ENCODE measurements around the gene LGALS7B.
A peak's percentile ranks its signal among the peaks of the same experiment; 100 is the strongest.

Gene LGALS7B

GRCh38 chr19:38834104-38834490 is 45.1 kb downstream of the LGALS7B start:
- H3K27me3 ChIP-seq (ENCODE audit: control insufficient read depth in 5 of 5, insufficient read depth in 4 of 5, low read length in 5 of 5) = no peaks in the 10 kb centered on the region
- H3K4me3 ChIP-seq (ENCODE audit: low read depth in 1 of 5, low read length in 5 of 5) = no peak overlapping the region
- peaks cover under 1 to 50% (median 38%) of the 10 kb centered on the region in 5 donors for H3K36me3 ChIP-seq (ENCODE audit: control insufficient read depth in 5 of 5, insufficient read depth in 5 of 5, low read length in 5 of 5)
- no peak overlapping the region for H3K27ac ChIP-seq (ENCODE audit: low read depth, low read length)
- H3K9me3 ChIP-seq (ENCODE audit: control insufficient read depth in 5 of 5, low read length in 5 of 5) = no peaks in the 10 kb centered on the region
- no peak overlapping the region for H3K9ac ChIP-seq (ENCODE audit: low read length in 5 of 5)
- peaks cover 5 to 30% (median 27%) of the 10 kb centered on the region in 5 donors for H3K4me1 ChIP-seq (ENCODE audit: control insufficient read depth in 5 of 5, insufficient read depth in 5 of 5, low read length in 5 of 5)

- Histone ChIP-seq H3K27ac (ENCODE audit: low read depth, low read length) (no peak overlapping the region), H3K4me1 (ENCODE audit: control insufficient read depth in 5 of 5, insufficient read depth in 5 of 5, low read length in 5 of 5) (peaks cover 5 to 29% (median 26%) of the 10 kb centered on the region in 5 donors), H3K9me3 (ENCODE audit: control insufficient read depth in 5 of 5, low read length in 5 of 5) (no peaks in the 10 kb centered on the region), H3K27me3 (ENCODE audit: control insufficient read depth in 5 of 5, insufficient read depth in 4 of 5, low read length in 5 of 5) (no peaks in the 10 kb centered on the region), H3K36me3 (ENCODE audit: control insufficient read depth in 5 of 5, insufficient read depth in 5 of 5, low read length in 5 of 5) (peaks cover 2 to 52% (median 43%) of the 10 kb centered on the region in 5 donors), H3K4me3 (ENCODE audit: low read depth in 1 of 5, low read length in 5 of 5) (no peak overlapping the region), H3K9ac (ENCODE audit: low read length in 5 of 5) (no peak overlapping the region)
These were observed 45.6 kb downstream of the LGALS7B start for GRCh38 chr19:38834590-38834989.

- Histone ChIP-seq H3K4me3 (ENCODE audit: low read depth in 1 of 5, low read length in 5 of 5) (no peak overlapping the region), H3K9me3 (ENCODE audit: control insufficient read depth in 5 of 5, low read length in 5 of 5) (no peaks in the 10 kb centered on the region), H3K27ac (ENCODE audit: low read depth, low read length) (peak overlapping the region; percentile 10), H3K36me3 (ENCODE audit: control insufficient read depth in 5 of 5, insufficient read depth in 5 of 5, low read length in 5 of 5) (peaks cover 2 to 66% (median 58%) of the 10 kb centered on the region in 5 donors), H3K27me3 (ENCODE audit: control insufficient read depth in 5 of 5, insufficient read depth in 4 of 5, low read length in 5 of 5) (no peaks in the 10 kb centered on the region), H3K9ac (ENCODE audit: low read length in 5 of 5) (no peak overlapping the region), H3K4me1 (ENCODE audit: control insufficient read depth in 5 of 5, insufficient read depth in 5 of 5, low read length in 5 of 5) (peaks cover 0 to 20% (median 17%) of the 10 kb centered on the region in 5 donors)
These were observed 47.4 kb downstream of the LGALS7B start for GRCh38 chr19:38836159-38836982.

DNA sequence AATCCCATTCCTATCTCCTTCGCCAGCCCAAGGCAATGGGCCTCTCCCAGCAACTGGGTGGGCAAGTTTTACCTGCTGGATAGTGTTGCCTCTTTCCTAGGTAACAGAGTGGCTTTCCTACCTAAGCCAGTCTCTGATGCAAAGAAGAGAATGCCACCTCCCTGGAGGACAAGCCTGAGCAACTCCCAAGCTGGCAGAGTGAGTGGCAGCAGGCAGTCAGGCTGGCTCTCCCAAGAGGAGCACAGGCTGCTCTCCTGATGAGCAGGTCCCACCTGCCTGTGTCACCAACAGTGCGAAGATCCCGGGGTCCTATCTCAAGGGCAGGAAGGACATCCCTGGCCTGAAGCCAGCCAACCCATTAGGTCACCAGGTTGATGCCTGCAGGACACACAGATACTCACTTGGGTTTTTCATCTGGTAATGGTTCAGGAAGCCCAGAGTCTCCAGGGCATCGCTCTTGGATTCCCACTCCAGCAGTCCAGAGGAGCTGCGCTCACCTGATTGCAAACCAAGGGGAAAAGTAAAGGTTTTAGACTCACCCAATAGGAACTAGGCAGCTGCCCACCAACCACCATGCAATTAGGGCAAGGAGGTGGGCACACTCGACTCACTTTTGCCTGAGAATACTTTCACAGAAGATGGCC is 48.1 kb downstream of the LGALS7B start:
- H3K27me3 ChIP-seq (ENCODE audit: control insufficient read depth in 5 of 5, insufficient read depth in 4 of 5, low read length in 5 of 5) = no peaks in the 10 kb centered on the region
- no peak overlapping the region for H3K4me3 ChIP-seq (ENCODE audit: low read depth in 1 of 5, low read length in 5 of 5)
- no peak overlapping the region for H3K9ac ChIP-seq (ENCODE audit: low read length in 5 of 5)
- H3K27ac ChIP-seq (ENCODE audit: low read depth, low read length) = no peak overlapping the region
- H3K36me3 ChIP-seq (ENCODE audit: control insufficient read depth in 5 of 5, insufficient read depth in 5 of 5, low read length in 5 of 5) = peaks cover 6 to 72% (median 66%) of the 10 kb centered on the region in 5 donors
- peaks cover 0 to 20% (median 14%) of the 10 kb centered on the region in 5 donors for H3K4me1 ChIP-seq (ENCODE audit: control insufficient read depth in 5 of 5, insufficient read depth in 5 of 5, low read length in 5 of 5)
- no peaks in the 10 kb centered on the region for H3K9me3 ChIP-seq (ENCODE audit: control insufficient read depth in 5 of 5, low read length in 5 of 5)

- Histone ChIP-seq H3K4me3 (ENCODE audit: low read depth in 1 of 5, low read length in 5 of 5) (no peak overlapping the region), H3K36me3 (ENCODE audit: control insufficient read depth in 5 of 5, insufficient read depth in 5 of 5, low read length in 5 of 5) (peaks cover 8 to 78% (median 72%) of the 10 kb centered on the region in 5 donors), H3K27ac (ENCODE audit: low read depth, low read length) (no peak overlapping the region), H3K9ac (ENCODE audit: low read length in 5 of 5) (no peak overlapping the region), H3K4me1 (ENCODE audit: control insufficient read depth in 5 of 5, insufficient read depth in 5 of 5, low read length in 5 of 5) (peaks cover 0 to 14% (median 8%) of the 10 kb centered on the region in 5 donors), H3K27me3 (ENCODE audit: control insufficient read depth in 5 of 5, insufficient read depth in 4 of 5, low read length in 5 of 5) (no peaks in the 10 kb centered on the region), H3K9me3 (ENCODE audit: control insufficient read depth in 5 of 5, low read length in 5 of 5) (no peaks in the 10 kb centered on the region)
These were observed 48.7 kb downstream of the LGALS7B start for GRCh38 chr19:38837656-38838121.

- Histone ChIP-seq H3K4me3 (ENCODE audit: low read depth in 1 of 5, low read length in 5 of 5) (no peak overlapping the region), H3K9ac (ENCODE audit: low read length in 5 of 5) (no peak overlapping the region), H3K36me3 (ENCODE audit: control insufficient read depth in 5 of 5, insufficient read depth in 5 of 5, low read length in 5 of 5) (peaks cover 8 to 85% (median 79%) of the 10 kb centered on the region in 5 donors), H3K9me3 (ENCODE audit: control insufficient read depth in 5 of 5, low read length in 5 of 5) (no peaks in the 10 kb centered on the region), H3K4me1 (ENCODE audit: control insufficient read depth in 5 of 5, insufficient read depth in 5 of 5, low read length in 5 of 5) (peaks cover 0 to 14% (median 7%) of the 10 kb centered on the region in 5 donors), H3K27ac (ENCODE audit: low read depth, low read length) (no peak overlapping the region), H3K27me3 (ENCODE audit: control insufficient read depth in 5 of 5, insufficient read depth in 4 of 5, low read length in 5 of 5) (no peaks in the 10 kb centered on the region)
These were observed 49.4 kb downstream of the LGALS7B start for GRCh38 chr19:38838208-38838985.

- no peak overlapping the region for H3K4me3 ChIP-seq (ENCODE audit: low read depth in 1 of 5, low read length in 5 of 5)
- no peak overlapping the region for H3K27ac ChIP-seq (ENCODE audit: low read depth, low read length)
- no peaks in the 10 kb centered on the region for H3K9me3 ChIP-seq (ENCODE audit: control insufficient read depth in 5 of 5, low read length in 5 of 5)
- H3K9ac ChIP-seq (ENCODE audit: low read length in 5 of 5) = no peak overlapping the region
- peaks cover 8 to 93% (median 86%) of the 10 kb centered on the region in 5 donors for H3K36me3 ChIP-seq (ENCODE audit: control insufficient read depth in 5 of 5, insufficient read depth in 5 of 5, low read length in 5 of 5)
- no peaks in the 10 kb centered on the region for H3K27me3 ChIP-seq (ENCODE audit: control insufficient read depth in 5 of 5, insufficient read depth in 4 of 5, low read length in 5 of 5)
- peaks cover 0 to 14% (median 7%) of the 10 kb centered on the region in 5 donors for H3K4me1 ChIP-seq (ENCODE audit: control insufficient read depth in 5 of 5, insufficient read depth in 5 of 5, low read length in 5 of 5)
These were observed 50.2 kb downstream of the LGALS7B start for GRCh38 chr19:38838986-38839761.

- Histone ChIP-seq H3K4me1 (ENCODE audit: control insufficient read depth in 5 of 5, insufficient read depth in 5 of 5, low read length in 5 of 5) (peaks cover 0 to 14% (median 7%) of the 10 kb centered on the region in 5 donors), H3K27me3 (ENCODE audit: control insufficient read depth in 5 of 5, insufficient read depth in 4 of 5, low read length in 5 of 5) (no peaks in the 10 kb centered on the region), H3K9ac (ENCODE audit: low read length in 5 of 5) (no peak overlapping the region), H3K9me3 (ENCODE audit: control insufficient read depth in 5 of 5, low read length in 5 of 5) (no peaks in the 10 kb centered on the region), H3K36me3 (ENCODE audit: control insufficient read depth in 5 of 5, insufficient read depth in 5 of 5, low read length in 5 of 5) (peaks cover 8 to 98% (median 94%) of the 10 kb centered on the region in 5 donors), H3K27ac (ENCODE audit: low read depth, low read length) (peak overlapping the region; percentile 23), H3K4me3 (ENCODE audit: low read depth in 1 of 5, low read length in 5 of 5) (no peak overlapping the region)
These were observed 51.0 kb downstream of the LGALS7B start for GRCh38 chr19:38839816-38840582.

DNA sequence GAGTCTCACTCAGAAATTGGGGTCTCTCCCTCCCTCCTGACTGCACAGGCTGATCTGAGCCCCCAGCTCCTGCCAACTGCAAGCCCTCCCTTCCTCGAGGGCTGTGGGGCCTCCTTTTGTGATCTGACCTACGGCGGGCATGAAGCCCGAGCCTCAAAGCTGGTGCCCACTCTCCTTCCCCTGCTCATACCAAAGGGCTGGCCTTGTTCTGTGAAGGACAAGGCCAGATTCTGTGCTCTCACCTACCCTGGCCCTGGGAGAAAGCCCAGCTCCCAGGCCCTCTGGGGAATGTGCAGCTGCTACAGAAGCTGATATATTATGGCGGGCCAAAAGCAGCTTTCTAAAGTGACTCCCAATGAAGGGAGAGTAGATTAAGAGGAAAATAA is 51.6 kb downstream of the LGALS7B start:
- Histone ChIP-seq H3K27ac (ENCODE audit: low read depth, low read length) (peak overlapping the region; percentile 23), H3K4me3 (ENCODE audit: low read depth in 1 of 5, low read length in 5 of 5) (no peak overlapping the region), H3K36me3 (ENCODE audit: control insufficient read depth in 5 of 5, insufficient read depth in 5 of 5, low read length in 5 of 5) (peaks cover 8 to 99% (median 97%) of the 10 kb centered on the region in 5 donors), H3K9me3 (ENCODE audit: control insufficient read depth in 5 of 5, low read length in 5 of 5) (no peaks in the 10 kb centered on the region), H3K4me1 (ENCODE audit: control insufficient read depth in 5 of 5, insufficient read depth in 5 of 5, low read length in 5 of 5) (peaks cover 0 to 14% (median 8%) of the 10 kb centered on the region in 5 donors), H3K27me3 (ENCODE audit: control insufficient read depth in 5 of 5, insufficient read depth in 4 of 5, low read length in 5 of 5) (no peaks in the 10 kb centered on the region), H3K9ac (ENCODE audit: low read length in 5 of 5) (peak overlapping the region in 2 of 5 donors; percentile 1 to 35)
